Measurements from ENCODE around the gene MFF. TPM values are rescaled to one million over a fixed set of nuclear protein-coding genes. Genes with fewer than 3 reads are reported as not detected.
"Not testable (repeated sequence)": the region's sequence is repeated elsewhere in the genome, so short reads cannot be mapped to it uniquely, and the experiment has no call there.

Gene MFF
- total RNA-seq, 1 donor from 2014 or later, result 57.2 TPM

GRCh38 chr2:227347117-227347516 is 22.1 kb downstream of the MFF start:
- H3K4me1 ChIP-seq, result no peaks in the 10 kb centered on the region
- no peaks in the 10 kb centered on the region for H3K9me3 ChIP-seq
- DNase-seq (no peak), ATAC-seq (no peak)
- H3K4me3 ChIP-seq, result no peak overlapping the region
- intact Hi-C loops (cut with DNase I), result no loop called here
- TF ChIP-seq CTCF (IDR thresholded peaks at IDR 0.05), result no peak
- no peaks in the 10 kb centered on the region for H3K27me3 ChIP-seq
- peaks cover 39% of the 10 kb centered on the region for H3K36me3 ChIP-seq
- no peak overlapping the region for H3K27ac ChIP-seq

GRCh38 chr2:227348324-227348723 is 23.3 kb downstream of the MFF start:
- intact Hi-C loops (cut with DNase I), result no loop called here
- TF ChIP-seq CTCF (IDR thresholded peaks at IDR 0.05), result no peak

GRCh38 chr2:227349989-227350612 is 25.1 kb downstream of the MFF start:
- TF ChIP-seq CTCF (IDR thresholded peaks at IDR 0.05), result no peak
- DNase-seq (no peak), ATAC-seq (no peak)
- intact Hi-C loops (cut with DNase I), result no loop called here
- Histone ChIP-seq H3K27me3 (no peaks in the 10 kb centered on the region), H3K9me3 (no peaks in the 10 kb centered on the region), H3K36me3 (peaks cover 33% of the 10 kb centered on the region), H3K4me3 (no peak overlapping the region), H3K27ac (no peak overlapping the region), H3K4me1 (no peaks in the 10 kb centered on the region)

More at GRCh38 chr2:227348324-227348723, 23.3 kb downstream of the MFF start:
- H3K9me3 ChIP-seq, result no peaks in the 10 kb centered on the region
- H3K36me3 ChIP-seq, result peaks cover 39% of the 10 kb centered on the region
- ATAC-seq (no peak), DNase-seq (no peak)
- H3K4me3 ChIP-seq, result no peak overlapping the region
- H3K27me3 ChIP-seq, result no peaks in the 10 kb centered on the region
- H3K4me1 ChIP-seq, result no peaks in the 10 kb centered on the region
- H3K27ac ChIP-seq, result no peak overlapping the region

GRCh38 chr2:227351639-227352038 is 26.6 kb downstream of the MFF start:
- ATAC-seq, result no peak
- no peaks in the 10 kb centered on the region for H3K27me3 ChIP-seq
- no peak overlapping the region for H3K4me3 ChIP-seq
- peaks cover 39% of the 10 kb centered on the region for H3K36me3 ChIP-seq
- DNase-seq, result no peak
- no peaks in the 10 kb centered on the region for H3K4me1 ChIP-seq
- no peak overlapping the region for H3K27ac ChIP-seq
- H3K9me3 ChIP-seq, result no peaks in the 10 kb centered on the region
- intact Hi-C loops (cut with DNase I), result no loop called here
- TF ChIP-seq CTCF (IDR thresholded peaks at IDR 0.05), result no peak

GRCh38 chr2:227360351-227360750 is 35.3 kb downstream of the MFF start:
- intact Hi-C loops (cut with DNase I), result no loop called here
- Histone ChIP-seq H3K9me3 (no peaks in the 10 kb centered on the region), H3K36me3 (peaks cover 55% of the 10 kb centered on the region), H3K4me3 (no peak overlapping the region), H3K27me3 (no peaks in the 10 kb centered on the region), H3K4me1 (no peaks in the 10 kb centered on the region), H3K27ac (no peak overlapping the region)
- ATAC-seq (no peak), DNase-seq (no peak)
- TF ChIP-seq CTCF (IDR thresholded peaks at IDR 0.05), result no peak

- TF ChIP-seq CTCF (IDR thresholded peaks at IDR 0.05), result no peak
- DNase-seq, result no peak
- no peak for ATAC-seq
- H3K27me3 ChIP-seq, result no peaks in the 10 kb centered on the region
- peaks cover 22% of the 10 kb centered on the region for H3K36me3 ChIP-seq
- intact Hi-C loops (cut with DNase I), result no loop called here
- H3K27ac ChIP-seq, result no peak overlapping the region
- peaks cover 4% of the 10 kb centered on the region for H3K4me1 ChIP-seq
- H3K4me3 ChIP-seq, result no peak overlapping the region
- no peaks in the 10 kb centered on the region for H3K9me3 ChIP-seq
These were observed 38.7 kb downstream of the MFF start for GRCh38 chr2:227363756-227364155.

- H3K4me1 ChIP-seq; intact Hi-C loops (cut with DNase I); H3K4me3 ChIP-seq; H3K9me3 ChIP-seq; ATAC-seq; H3K27me3 ChIP-seq; H3K27ac ChIP-seq; DNase-seq: not testable (repeated sequence)
- peaks cover 12% of the 10 kb centered on the region for H3K36me3 ChIP-seq
These were observed 39.7 kb downstream of the MFF start for GRCh38 chr2:227364585-227365263.

Measured in upper lobe of right lung (tissue), 1 donor.